Measurements from ENCODE around the gene TNFRSF12A.

The TNFRSF12A gene

GRCh38 chr16:3001316-3001715, 18.9 kb upstream of the TNFRSF12A start:
- Histone ChIP-seq H3K9me3 (ENCODE audit: control insufficient read depth, low read length) (no peaks in the 10 kb centered on the region), H3K27me3 (ENCODE audit: control insufficient read depth, insufficient read depth, low read length, poor library complexity, severe bottlenecking) (peaks cover 17% of the 10 kb centered on the region), H3K27ac (ENCODE audit: insufficient read depth, low read depth, low read length, poor library complexity, severe bottlenecking) (no peak overlapping the region), H3K36me3 (ENCODE audit: control insufficient read depth, insufficient read depth, low read length) (no peaks in the 10 kb centered on the region), H3K4me1 (ENCODE audit: control insufficient read depth, insufficient read depth, low read length) (peaks cover 4% of the 10 kb centered on the region), H3K4me3 (ENCODE audit: insufficient read depth, low read depth, low read length) (no peak overlapping the region)
- WGBS, 2 experiments, result 75 to 76% methylated on average over 12 of the region's 12 CpGs

GRCh38 chr16:3003582-3004270, 16.4 kb upstream of the TNFRSF12A start:
- no peak overlapping the region for H3K4me3 ChIP-seq (ENCODE audit: insufficient read depth, low read depth, low read length)
- 10 to 11% methylated on average over 58 of the region's 58 CpGs for WGBS, 2 experiments

GRCh38 chr16:3004319-3004718, 15.8 kb upstream of the TNFRSF12A start:
- H3K4me3 ChIP-seq (ENCODE audit: insufficient read depth, low read depth, low read length), result no peak overlapping the region

More at GRCh38 chr16:3003582-3004270, 16.4 kb upstream of the TNFRSF12A start:
- Histone ChIP-seq H3K27me3 (ENCODE audit: control insufficient read depth, insufficient read depth, low read length, poor library complexity, severe bottlenecking) (peaks cover 41% of the 10 kb centered on the region), H3K9me3 (ENCODE audit: control insufficient read depth, low read length) (no peaks in the 10 kb centered on the region), H3K27ac (ENCODE audit: insufficient read depth, low read depth, low read length, poor library complexity, severe bottlenecking) (no peak overlapping the region), H3K36me3 (ENCODE audit: control insufficient read depth, insufficient read depth, low read length) (no peaks in the 10 kb centered on the region), H3K4me1 (ENCODE audit: control insufficient read depth, insufficient read depth, low read length) (peaks cover 18% of the 10 kb centered on the region)

GRCh38 chr16:3004781-3005284, 15.3 kb upstream of the TNFRSF12A start:
- no peak overlapping the region for H3K27ac ChIP-seq (ENCODE audit: insufficient read depth, low read depth, low read length, poor library complexity, severe bottlenecking)
- WGBS, 2 experiments, result 3% methylated on average over 25 of the region's 25 CpGs

More at GRCh38 chr16:3004319-3004718, 15.8 kb upstream of the TNFRSF12A start:
- peaks cover 19% of the 10 kb centered on the region for H3K4me1 ChIP-seq (ENCODE audit: control insufficient read depth, insufficient read depth, low read length)
- H3K27ac ChIP-seq (ENCODE audit: insufficient read depth, low read depth, low read length, poor library complexity, severe bottlenecking), result no peak overlapping the region
- no peaks in the 10 kb centered on the region for H3K9me3 ChIP-seq (ENCODE audit: control insufficient read depth, low read length)
- 0% methylated on average over 67 of the region's 67 CpGs for WGBS, 2 experiments
- H3K36me3 ChIP-seq (ENCODE audit: control insufficient read depth, insufficient read depth, low read length), result no peaks in the 10 kb centered on the region
- peaks cover 44% of the 10 kb centered on the region for H3K27me3 ChIP-seq (ENCODE audit: control insufficient read depth, insufficient read depth, low read length, poor library complexity, severe bottlenecking)

GRCh38 chr16:3007059-3007956, 12.9 kb upstream of the TNFRSF12A start:
- Histone ChIP-seq H3K27me3 (ENCODE audit: control insufficient read depth, insufficient read depth, low read length, poor library complexity, severe bottlenecking) (peaks cover 55% of the 10 kb centered on the region), H3K4me1 (ENCODE audit: control insufficient read depth, insufficient read depth, low read length) (peaks cover 27% of the 10 kb centered on the region), H3K9me3 (ENCODE audit: control insufficient read depth, low read length) (no peaks in the 10 kb centered on the region), H3K27ac (ENCODE audit: insufficient read depth, low read depth, low read length, poor library complexity, severe bottlenecking) (no peak overlapping the region), H3K36me3 (ENCODE audit: control insufficient read depth, insufficient read depth, low read length) (no peaks in the 10 kb centered on the region), H3K4me3 (ENCODE audit: insufficient read depth, low read depth, low read length) (no peak overlapping the region)
- WGBS, 2 experiments, result 51 to 52% methylated on average over 13 of the region's 13 CpGs

More at GRCh38 chr16:3004781-3005284, 15.3 kb upstream of the TNFRSF12A start:
- peaks cover 44% of the 10 kb centered on the region for H3K27me3 ChIP-seq (ENCODE audit: control insufficient read depth, insufficient read depth, low read length, poor library complexity, severe bottlenecking)
- peaks cover 23% of the 10 kb centered on the region for H3K4me1 ChIP-seq (ENCODE audit: control insufficient read depth, insufficient read depth, low read length)
- H3K4me3 ChIP-seq (ENCODE audit: insufficient read depth, low read depth, low read length), result peak overlapping the region; percentile 10
- H3K9me3 ChIP-seq (ENCODE audit: control insufficient read depth, low read length), result no peaks in the 10 kb centered on the region
- H3K36me3 ChIP-seq (ENCODE audit: control insufficient read depth, insufficient read depth, low read length), result no peaks in the 10 kb centered on the region

- Histone ChIP-seq H3K36me3 (ENCODE audit: control insufficient read depth, insufficient read depth, low read length) (no peaks in the 10 kb centered on the region), H3K27me3 (ENCODE audit: control insufficient read depth, insufficient read depth, low read length, poor library complexity, severe bottlenecking) (peaks cover 63% of the 10 kb centered on the region), H3K4me1 (ENCODE audit: control insufficient read depth, insufficient read depth, low read length) (peaks cover 27% of the 10 kb centered on the region), H3K9me3 (ENCODE audit: control insufficient read depth, low read length) (no peaks in the 10 kb centered on the region), H3K4me3 (ENCODE audit: insufficient read depth, low read depth, low read length) (no peak overlapping the region), H3K27ac (ENCODE audit: insufficient read depth, low read depth, low read length, poor library complexity, severe bottlenecking) (no peak overlapping the region)
- WGBS, 2 experiments, result 8% methylated on average over 15 to 17 of the region's 17 CpGs
These were observed 12.0 kb upstream of the TNFRSF12A start for GRCh38 chr16:3007957-3008689.

- no peaks in the 10 kb centered on the region for H3K9me3 ChIP-seq (ENCODE audit: control insufficient read depth, low read length)
- WGBS, 2 experiments, result 36 to 39% methylated on average over 4 of the region's 4 CpGs
- H3K27ac ChIP-seq (ENCODE audit: insufficient read depth, low read depth, low read length, poor library complexity, severe bottlenecking), result no peak overlapping the region
- H3K27me3 ChIP-seq (ENCODE audit: control insufficient read depth, insufficient read depth, low read length, poor library complexity, severe bottlenecking), result peaks cover 68% of the 10 kb centered on the region
- peaks cover 27% of the 10 kb centered on the region for H3K4me1 ChIP-seq (ENCODE audit: control insufficient read depth, insufficient read depth, low read length)
- no peaks in the 10 kb centered on the region for H3K36me3 ChIP-seq (ENCODE audit: control insufficient read depth, insufficient read depth, low read length)
- no peak overlapping the region for H3K4me3 ChIP-seq (ENCODE audit: insufficient read depth, low read depth, low read length)
These were observed 11.5 kb upstream of the TNFRSF12A start for GRCh38 chr16:3008690-3009037.

- H3K9me3 ChIP-seq (ENCODE audit: control insufficient read depth, low read length), result no peaks in the 10 kb centered on the region
- no peaks in the 10 kb centered on the region for H3K36me3 ChIP-seq (ENCODE audit: control insufficient read depth, insufficient read depth, low read length)
- H3K4me3 ChIP-seq (ENCODE audit: insufficient read depth, low read depth, low read length), result peak overlapping the region; percentile 6
- 22 to 24% methylated on average over 21 of the region's 21 CpGs for WGBS, 2 experiments
- H3K27ac ChIP-seq (ENCODE audit: insufficient read depth, low read depth, low read length, poor library complexity, severe bottlenecking), result no peak overlapping the region
- peaks cover 35% of the 10 kb centered on the region for H3K4me1 ChIP-seq (ENCODE audit: control insufficient read depth, insufficient read depth, low read length)
- H3K27me3 ChIP-seq (ENCODE audit: control insufficient read depth, insufficient read depth, low read length, poor library complexity, severe bottlenecking), result peaks cover 70% of the 10 kb centered on the region
These were observed 10.4 kb upstream of the TNFRSF12A start for GRCh38 chr16:3009568-3010390.

GRCh38 chr16:3010510-3010909, 9.7 kb upstream of the TNFRSF12A start:
- H3K9me3 ChIP-seq (ENCODE audit: control insufficient read depth, low read length), result no peaks in the 10 kb centered on the region
- peaks cover 35% of the 10 kb centered on the region for H3K4me1 ChIP-seq (ENCODE audit: control insufficient read depth, insufficient read depth, low read length)
- 94 to 96% methylated on average over 7 of the region's 8 CpGs for WGBS, 2 experiments
- H3K4me3 ChIP-seq (ENCODE audit: insufficient read depth, low read depth, low read length), result no peak overlapping the region
- peaks cover 63% of the 10 kb centered on the region for H3K27me3 ChIP-seq (ENCODE audit: control insufficient read depth, insufficient read depth, low read length, poor library complexity, severe bottlenecking)
- H3K27ac ChIP-seq (ENCODE audit: insufficient read depth, low read depth, low read length, poor library complexity, severe bottlenecking), result no peak overlapping the region
- no peaks in the 10 kb centered on the region for H3K36me3 ChIP-seq (ENCODE audit: control insufficient read depth, insufficient read depth, low read length)

All from ectodermal cell (in vitro differentiated cells).